ENCODE measurements around the gene RTN4RL1.

The RTN4RL1 gene

GRCh38 chr17:2023692-2024571, 1.2 kb downstream of the RTN4RL1 start:
- TF ChIP-seq CTCF (IDR thresholded peaks at IDR 0.05; ENCODE audit: low read length, missing control alignments) = no peak
- peak; percentile 64 for DNase-seq (ENCODE audit: low read depth)
- H3K4me3 ChIP-seq (replicated peaks; ENCODE audit: low read depth, low read length) = peak overlapping the region; percentile 7

DNA sequence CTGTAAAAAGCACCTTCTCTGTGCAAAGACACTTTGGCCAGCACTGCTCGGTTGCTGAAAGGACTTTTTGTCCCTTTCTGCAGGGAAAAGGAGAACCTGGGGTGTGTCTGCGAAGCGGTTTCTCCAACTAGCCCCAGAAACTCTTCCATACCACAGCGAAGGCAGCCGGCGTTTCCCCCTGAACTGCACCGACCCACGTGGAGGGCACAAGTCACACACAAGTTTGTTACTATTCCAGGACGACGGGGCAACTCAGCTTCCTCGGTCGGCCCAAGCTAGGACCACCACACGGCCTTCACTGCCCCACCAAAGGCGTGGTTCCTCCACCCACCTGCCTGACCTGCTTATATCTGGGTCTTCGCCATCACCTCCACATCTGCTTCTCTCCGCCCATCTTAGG, 1.9 kb downstream of the RTN4RL1 start:
- DNase-seq (ENCODE audit: low read depth) = no peak
- no peak for TF ChIP-seq CTCF (IDR thresholded peaks at IDR 0.05; ENCODE audit: low read length, missing control alignments)
- no peak overlapping the region for H3K4me3 ChIP-seq (replicated peaks; ENCODE audit: low read depth, low read length)

DNA sequence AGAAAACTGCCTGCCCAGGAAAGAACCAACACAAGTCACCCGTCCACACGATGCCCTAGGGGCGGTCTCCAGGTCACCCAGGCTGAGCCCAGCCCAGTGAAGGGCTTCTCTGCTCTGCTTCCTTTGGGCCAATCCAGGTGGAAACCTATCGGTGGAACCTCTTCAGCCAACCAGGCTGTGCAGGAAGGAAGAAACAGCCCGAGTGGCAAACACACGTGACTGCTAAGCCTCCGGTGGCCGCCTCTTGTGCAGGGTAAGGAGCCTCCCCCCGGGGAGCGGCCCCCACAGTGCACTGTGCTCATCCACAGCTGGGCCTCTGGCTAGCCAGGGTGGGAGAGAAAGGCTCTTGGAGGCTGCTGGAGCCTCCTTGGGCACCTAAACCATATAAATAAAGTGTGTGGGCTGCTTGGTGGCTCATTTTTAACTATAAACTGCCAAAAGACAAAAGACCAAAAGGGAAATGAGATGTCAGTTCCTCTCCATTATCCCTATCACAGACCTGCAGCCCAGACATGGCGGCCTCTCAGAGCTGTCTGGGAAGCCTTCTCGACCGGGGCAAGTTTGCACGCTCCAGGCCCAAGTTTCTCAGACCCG, 2.4 kb downstream of the RTN4RL1 start:
- no peak for DNase-seq (ENCODE audit: low read depth)
- H3K4me3 ChIP-seq (replicated peaks; ENCODE audit: low read depth, low read length) = no peak overlapping the region
- no peak for TF ChIP-seq CTCF (IDR thresholded peaks at IDR 0.05; ENCODE audit: low read length, missing control alignments)

DNA sequence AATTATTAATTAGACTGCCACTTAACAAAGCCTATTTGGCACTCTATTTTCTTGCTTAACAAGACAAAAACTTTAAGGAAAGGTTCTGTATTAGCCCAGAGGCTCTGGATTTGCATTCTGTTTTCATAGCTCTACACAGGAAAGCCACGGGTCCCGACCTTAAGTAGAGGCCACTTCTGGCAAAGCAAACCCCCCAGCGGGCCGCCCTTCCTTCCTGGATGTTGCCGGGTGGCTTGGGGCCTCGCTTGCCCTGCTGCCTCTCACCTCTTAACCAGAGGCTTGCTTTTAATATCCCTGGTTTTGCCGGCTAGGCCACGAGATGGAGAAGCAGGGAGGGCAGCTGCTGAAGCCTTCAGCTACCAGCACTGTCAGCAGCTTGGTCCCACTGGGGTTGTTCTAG, 4.4 kb downstream of the RTN4RL1 start:
- no peak overlapping the region for H3K4me3 ChIP-seq (replicated peaks; ENCODE audit: low read depth, low read length)
- no peak for TF ChIP-seq CTCF (IDR thresholded peaks at IDR 0.05; ENCODE audit: low read length, missing control alignments)
- DNase-seq (ENCODE audit: low read depth) = no peak

GRCh38 chr17:2019723-2020122, 5.4 kb downstream of the RTN4RL1 start:
- no peak for TF ChIP-seq CTCF (IDR thresholded peaks at IDR 0.05; ENCODE audit: low read length, missing control alignments)
- no peak overlapping the region for H3K4me3 ChIP-seq (replicated peaks; ENCODE audit: low read depth, low read length)
- DNase-seq (ENCODE audit: low read depth) = no peak

GRCh38 chr17:2018716-2019510, 6.2 kb downstream of the RTN4RL1 start:
- H3K4me3 ChIP-seq (replicated peaks; ENCODE audit: low read depth, low read length) = no peak overlapping the region
- TF ChIP-seq CTCF (IDR thresholded peaks at IDR 0.05; ENCODE audit: low read length, missing control alignments) = no peak
- DNase-seq (ENCODE audit: low read depth) = no peak

Data from fibroblast of pulmonary artery (primary cell).